ENCODE data around the gene AGBL4.

AGBL4 gene

DNA sequence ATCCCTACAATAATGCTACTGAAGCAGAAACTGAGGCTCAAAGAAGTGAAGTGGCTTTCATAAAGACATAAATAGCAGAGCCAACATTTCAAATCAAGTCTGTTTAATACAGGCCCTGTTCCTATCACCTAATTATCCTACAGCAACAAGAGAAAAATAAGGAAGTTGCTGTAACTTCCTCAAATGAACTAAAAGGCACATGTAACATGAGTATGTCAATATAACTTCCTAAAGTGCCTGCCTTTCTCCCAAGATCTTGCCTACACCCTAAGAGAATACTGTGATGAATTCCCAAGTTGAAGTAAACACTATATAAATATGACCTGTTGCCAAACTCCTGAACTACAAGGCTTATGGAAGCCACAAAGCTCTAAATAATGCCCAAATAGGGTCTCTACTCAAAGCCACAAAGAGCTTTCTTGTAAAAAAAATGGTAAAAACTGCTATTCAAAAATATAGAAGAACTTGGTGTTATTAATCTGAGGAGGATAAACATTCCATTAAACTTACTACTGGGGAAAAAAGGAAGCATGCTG, 1255.7 kb downstream of the AGBL4 start:
- DNase-seq (ENCODE audit: low read depth), result no peak

DNA sequence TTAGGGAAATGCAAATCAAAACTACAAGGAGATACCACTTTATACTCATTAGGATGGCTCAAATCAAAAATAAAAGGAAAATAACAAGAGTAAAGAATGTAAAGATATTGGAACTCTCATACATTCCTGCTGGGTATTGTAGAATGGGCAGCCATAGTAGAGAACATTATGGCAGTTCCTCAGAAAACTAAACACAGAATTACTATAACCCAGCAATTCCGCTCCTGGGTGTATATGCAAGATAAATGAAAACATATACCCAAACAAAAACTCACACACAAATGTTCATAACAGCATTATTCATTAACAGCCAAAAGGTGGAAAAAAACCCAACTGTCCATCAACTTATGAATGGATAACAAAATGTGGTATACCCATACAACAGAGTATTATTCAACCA, 1258.4 kb downstream of the AGBL4 start:
- DNase-seq (ENCODE audit: low read depth), result no peak

DNA sequence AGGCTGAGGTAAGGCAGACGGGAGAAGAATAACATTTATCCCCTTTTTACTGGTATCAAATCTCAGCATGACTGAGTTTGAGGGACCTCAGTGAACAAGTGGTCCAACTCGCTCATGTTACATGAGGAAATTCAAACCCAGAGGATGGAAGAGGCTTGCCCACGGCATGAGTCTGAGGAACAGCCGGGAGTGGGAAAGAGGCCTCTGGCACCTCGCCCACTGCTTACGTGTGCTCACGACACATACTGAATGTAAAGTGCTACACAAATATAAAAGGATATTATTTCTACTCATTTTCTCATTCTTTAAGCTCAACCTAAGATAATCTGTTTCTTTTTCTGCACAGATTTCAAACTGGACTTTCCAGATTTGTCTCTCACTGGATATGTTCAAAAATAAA, 1261.8 kb downstream of the AGBL4 start:
- no peak for DNase-seq (ENCODE audit: low read depth)

DNA sequence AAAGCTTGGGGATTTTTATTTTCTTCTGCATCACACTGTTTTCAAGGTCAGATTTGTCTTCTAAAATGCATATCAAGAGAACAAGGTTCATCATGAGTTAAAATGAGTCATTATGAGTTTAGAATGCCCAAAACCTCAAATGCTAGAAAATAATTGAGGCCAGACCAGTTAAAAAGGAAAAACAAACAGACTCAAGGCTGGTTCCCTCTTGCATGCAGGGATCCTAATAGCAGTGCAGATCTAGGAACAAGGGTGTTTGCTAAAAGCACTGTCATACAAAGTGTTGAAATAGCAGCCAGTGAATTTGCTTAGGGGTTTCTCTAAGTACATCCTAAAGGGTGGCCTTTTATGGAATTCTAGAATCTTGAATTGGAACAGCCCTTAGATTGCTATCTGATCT, 1262.3 kb downstream of the AGBL4 start:
- peak; percentile 3 for DNase-seq (ENCODE audit: low read depth)

DNA sequence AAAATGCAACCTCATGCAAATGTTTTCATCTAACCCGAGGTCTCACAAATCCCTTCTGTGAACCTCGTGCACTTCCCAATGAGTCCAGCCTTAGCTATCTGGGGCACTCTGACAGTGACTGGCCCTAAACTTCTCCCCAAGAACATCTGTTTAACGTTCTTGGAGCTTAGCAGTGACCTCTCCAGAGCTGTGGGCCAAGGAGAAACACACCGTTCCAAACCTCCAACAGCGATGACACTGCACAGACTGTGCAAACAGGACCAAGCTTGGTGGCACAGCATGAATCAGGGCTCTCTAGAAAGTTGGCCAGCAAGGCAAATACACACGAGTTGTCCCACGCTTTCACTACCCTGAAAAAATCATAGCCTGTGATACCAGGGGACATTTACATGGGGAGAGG, 1262.9 kb downstream of the AGBL4 start:
- no peak for DNase-seq (ENCODE audit: low read depth)

DNA sequence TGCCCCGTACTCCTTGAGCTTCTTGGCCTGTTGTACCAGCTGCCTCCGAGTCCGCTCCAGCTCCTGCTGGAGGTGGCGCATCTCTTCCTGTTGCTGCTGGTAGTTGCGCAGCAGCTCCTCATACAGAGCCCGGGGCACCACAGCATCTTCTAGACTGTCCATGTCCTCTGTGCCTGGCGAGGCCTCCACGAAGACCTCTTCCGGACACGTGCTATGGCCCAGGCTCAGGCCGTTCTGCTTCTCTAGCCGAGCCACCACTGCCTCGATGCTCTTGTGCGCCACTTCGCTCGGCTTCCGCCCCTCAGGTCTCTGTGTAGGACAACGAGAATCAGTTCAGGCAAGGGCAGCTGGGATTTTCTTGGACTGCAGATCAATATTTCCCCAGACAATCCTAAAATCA, 1264.8 kb downstream of the AGBL4 start:
- DNase-seq (ENCODE audit: low read depth), result no peak

DNA sequence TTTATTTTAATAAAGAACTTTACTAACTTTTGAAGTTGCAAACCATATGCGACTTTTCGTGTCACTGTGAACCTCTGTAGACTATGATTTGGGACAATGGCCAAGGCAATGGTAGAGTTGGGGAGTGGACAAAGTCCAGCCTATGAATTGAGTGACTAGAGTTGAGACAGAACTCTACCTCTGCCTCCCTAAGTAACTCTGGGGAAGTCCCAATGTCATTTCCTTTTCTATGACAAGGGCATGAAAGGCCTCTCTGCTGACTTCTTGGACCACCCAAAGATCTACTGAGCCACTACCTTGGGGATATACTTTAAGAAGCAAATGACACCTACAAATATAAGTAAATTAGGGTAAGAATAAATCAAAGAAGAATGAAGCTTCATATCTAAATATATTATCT, 1266.4 kb downstream of the AGBL4 start:
- DNase-seq (ENCODE audit: low read depth), result no peak

DNA sequence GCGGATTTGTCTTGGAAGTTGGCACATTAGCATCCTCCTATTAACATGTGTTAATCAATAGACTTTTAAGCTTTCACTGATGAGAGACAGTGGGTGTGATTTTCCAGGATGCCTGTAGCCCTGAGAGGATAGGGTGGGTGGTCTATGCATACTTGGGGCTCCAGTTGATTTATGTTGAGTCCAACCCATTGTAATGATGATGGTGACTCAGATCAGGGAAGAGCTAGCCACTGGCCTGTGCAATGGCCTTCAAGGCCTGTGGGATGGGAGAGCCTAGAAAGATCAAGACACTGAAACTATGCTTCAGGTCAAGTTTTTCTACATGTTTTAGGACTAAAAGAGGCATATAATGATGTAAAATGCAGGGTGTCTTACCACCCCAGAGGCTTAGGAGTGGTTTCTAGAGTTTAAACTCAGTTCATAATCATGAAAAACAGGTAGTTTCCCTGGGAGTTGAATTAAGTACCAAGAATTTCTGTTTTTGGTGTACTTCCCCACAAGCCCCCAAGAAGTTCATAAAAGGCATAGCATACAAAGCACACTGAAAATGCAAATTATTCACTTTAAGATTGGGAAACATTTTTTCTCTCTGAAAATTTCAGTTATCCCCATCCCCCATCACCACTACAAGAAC, 1267.0 kb downstream of the AGBL4 start:
- DNase-seq (ENCODE audit: low read depth), result no peak

DNA sequence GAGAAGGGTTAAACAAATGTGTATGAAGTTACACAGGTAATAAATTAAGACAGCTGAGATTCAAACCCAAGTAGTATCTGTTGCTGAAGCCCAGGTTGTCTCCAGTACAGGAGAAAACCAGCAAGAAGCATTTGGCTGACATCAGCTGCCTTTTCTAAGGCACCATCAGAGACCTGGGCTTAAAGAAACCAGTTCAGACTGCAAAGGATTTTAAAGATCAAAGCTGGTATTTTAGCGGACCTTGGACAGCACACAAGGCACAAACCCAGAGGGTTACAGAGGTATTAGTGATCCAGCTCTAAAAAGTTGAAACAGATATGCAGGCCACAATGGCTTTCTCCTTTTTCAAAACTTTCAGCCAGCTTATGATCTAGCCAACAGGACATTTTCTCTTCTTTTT, 1270.5 kb downstream of the AGBL4 start:
- no peak for DNase-seq (ENCODE audit: low read depth)

DNA sequence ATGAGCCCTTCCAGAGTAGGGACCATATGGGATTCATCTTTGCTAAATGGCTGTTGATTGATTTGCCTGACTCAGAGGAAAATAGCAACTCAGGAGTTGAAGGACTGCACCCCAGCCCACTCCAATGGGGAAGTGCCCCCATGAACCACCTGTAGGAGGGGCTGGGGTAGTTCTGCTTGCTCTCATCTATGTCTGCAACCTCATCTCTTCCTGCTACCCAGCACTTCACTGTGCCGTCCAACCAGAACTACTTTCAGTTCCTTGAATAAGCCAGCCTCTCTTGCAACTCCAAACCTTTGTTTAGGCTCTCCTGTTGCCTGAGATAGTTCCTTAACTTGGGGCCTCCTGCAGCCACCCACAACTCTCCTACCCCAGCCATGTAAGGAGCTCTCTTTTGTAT, 1273.6 kb downstream of the AGBL4 start:
- DNase-seq (ENCODE audit: low read depth), result no peak

DNA sequence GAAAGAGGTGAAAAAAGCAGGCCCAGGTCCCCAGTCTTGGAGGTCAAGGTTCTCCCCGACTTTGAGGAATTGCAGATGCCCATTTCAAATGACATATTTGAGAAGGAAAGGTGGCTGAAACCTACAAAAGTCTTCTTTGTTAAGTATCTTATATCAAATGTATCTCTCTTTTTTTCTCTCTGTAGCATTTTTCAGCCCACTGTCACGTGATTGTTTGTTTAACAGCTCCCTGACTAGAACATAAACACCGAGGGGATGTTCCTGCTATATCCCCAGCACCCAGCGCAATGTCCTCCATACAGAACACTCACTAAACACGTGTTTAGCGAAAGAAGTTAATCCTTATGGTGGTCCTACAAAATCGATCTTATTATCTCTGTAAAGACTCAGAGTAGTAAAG, 1274.7 kb downstream of the AGBL4 start:
- DNase-seq (ENCODE audit: low read depth), result no peak

DNA sequence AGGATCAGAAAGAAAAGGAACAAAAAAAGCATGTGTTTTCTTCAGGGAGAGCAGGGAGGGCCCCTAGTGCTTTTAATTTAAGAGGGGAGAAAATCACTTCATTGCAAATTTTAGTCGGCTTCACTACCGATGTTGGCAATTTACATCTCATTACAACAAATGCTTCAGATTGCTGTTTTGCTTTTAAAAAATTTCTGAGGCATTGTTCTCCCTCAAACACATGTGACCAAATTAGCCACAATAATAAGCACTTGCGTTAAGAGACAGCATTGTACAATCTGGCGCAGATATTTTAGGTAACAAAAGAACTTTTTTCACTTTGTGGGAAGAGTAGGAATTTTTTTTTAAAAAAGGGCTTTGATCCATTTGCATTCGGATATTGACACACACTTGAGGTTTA, 1276.8 kb downstream of the AGBL4 start:
- DNase-seq (ENCODE audit: low read depth), result no peak

DNA sequence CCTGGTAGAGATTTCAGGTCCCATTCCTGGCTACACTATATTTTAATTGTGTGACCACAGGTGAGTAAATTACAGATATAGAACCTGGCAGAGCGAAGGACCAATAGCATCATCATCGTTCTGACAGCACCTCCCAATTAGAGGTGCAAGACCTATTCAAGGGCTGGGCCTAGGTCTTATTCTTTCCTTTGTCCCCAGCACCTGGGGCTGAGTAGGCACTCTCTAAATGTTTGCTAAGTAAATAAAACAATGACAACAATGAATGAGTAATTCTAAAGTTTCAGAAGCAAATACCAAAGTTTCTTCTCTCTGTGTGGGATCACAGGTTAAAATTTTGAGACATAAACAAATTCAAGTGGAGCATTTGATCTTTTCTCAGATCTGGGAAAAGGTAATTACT, 1279.7 kb downstream of the AGBL4 start:
- DNase-seq (ENCODE audit: low read depth), result no peak

DNA sequence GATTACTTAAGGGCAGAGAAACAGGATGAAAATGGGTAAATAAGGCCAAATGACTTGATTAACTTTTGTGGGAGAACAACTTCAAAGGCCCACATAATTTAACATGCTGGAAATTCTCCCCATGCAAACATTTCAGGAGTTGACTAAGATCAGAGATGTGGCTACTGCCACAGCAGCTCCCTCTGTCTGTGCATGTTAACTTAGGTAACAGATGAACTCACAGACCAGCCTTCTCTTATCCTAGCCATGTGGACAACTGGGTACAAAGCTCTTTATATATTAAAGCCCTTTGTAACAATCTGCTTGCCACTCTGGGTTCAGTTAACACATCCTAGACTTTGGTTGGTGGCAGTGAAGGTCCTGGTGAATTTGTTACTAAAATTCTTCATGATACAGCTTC, 1280.3 kb downstream of the AGBL4 start:
- DNase-seq (ENCODE audit: low read depth), result no peak

DNA sequence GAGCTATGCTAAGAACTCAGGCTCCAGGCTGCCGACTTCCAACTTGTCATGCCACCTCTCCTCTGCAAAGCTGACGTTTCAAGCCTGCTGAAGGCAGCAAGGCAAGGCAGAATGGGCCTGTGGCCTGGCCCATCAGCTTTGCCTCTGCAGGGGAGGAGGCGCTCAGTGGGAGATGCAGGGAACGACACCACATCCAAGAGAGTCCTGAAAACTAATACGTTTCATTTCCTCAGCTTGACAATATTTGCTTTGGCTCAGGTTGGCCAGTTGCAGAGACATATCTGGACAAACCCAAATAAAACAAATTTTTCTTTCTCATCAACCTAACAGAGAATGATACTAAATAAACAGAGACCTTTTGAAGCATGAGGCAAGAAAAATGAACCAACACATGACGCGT, 1282.4 kb downstream of the AGBL4 start:
- no peak for DNase-seq (ENCODE audit: low read depth)

DNA sequence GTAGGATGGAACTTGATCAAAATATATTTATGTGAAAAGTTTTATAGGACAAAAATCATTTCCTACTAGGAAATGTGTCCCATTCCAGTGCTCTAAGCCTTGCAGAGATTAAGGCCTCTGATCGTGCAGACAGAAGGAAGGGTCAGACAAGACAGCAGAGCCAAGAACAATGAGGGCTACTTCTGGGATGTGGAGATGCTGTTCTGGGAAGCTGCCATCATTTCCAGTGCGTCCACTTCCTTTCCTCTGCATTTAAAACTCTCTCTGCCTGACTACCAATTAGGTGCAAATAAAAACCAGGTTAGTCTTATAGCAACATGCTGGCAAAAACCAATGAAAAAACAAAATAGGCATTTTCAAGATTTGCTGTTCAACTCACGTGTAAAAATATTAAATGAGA, 1283.1 kb downstream of the AGBL4 start:
- DNase-seq (ENCODE audit: low read depth), result no peak

DNA sequence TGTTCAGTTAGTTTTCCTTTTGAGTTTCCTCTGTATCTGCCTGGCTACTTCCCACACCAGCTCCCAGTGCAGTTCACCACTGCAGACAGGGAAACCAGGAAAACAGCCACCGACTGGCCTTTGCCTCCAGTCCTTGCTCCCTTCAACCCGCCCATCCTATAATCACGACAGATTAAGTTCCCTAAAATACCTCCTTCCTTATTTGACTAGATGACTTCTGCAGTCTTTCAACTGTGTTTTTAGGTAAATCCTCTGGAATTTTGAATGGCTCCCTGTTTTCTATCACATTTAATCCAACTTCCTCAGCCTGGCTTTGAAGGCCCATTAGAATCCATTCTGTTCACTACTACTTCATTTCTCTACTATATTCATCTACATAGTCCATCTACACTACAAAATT, 1284.7 kb downstream of the AGBL4 start:
- no peak for DNase-seq (ENCODE audit: low read depth)

DNA sequence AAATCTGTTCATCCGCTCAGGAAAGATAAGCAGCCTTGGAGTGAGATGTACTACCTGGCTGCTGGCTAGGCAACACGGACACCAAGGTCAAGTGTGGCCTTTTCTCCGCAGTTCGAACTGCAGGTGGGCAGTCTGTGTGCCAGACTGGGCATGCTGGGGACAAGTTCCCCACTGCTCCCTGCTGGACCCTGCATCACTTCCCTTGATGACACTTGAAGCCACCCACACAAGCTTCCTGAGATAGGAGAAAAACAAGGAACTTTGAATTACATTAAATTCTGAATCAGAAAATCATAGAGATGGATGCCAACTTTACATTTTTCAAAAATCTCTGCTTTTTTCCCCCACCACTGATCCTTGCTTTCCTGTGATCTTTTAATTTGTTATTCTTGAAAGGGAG, 1285.4 kb downstream of the AGBL4 start:
- no peak for DNase-seq (ENCODE audit: low read depth)

DNA sequence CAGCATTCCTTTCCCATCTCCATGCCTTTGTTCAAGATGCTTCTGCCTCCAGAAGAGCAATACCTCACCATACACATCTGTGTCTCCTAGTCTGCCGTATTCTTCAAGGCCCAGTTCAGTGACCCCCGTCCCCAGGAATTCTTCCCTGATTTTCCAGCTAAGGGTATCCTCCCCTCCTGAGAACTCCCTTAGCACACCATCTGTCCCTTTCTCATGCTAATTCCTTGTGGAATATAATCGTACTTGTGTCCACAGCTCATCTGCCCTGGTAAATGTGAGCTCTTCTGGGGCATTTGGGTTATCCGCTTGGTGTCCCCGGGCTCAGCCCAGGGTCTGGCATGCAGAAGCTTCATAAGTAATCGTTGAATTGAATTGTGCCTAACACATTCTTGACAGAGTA, 1288.0 kb downstream of the AGBL4 start:
- no peak for DNase-seq (ENCODE audit: low read depth)

DNA sequence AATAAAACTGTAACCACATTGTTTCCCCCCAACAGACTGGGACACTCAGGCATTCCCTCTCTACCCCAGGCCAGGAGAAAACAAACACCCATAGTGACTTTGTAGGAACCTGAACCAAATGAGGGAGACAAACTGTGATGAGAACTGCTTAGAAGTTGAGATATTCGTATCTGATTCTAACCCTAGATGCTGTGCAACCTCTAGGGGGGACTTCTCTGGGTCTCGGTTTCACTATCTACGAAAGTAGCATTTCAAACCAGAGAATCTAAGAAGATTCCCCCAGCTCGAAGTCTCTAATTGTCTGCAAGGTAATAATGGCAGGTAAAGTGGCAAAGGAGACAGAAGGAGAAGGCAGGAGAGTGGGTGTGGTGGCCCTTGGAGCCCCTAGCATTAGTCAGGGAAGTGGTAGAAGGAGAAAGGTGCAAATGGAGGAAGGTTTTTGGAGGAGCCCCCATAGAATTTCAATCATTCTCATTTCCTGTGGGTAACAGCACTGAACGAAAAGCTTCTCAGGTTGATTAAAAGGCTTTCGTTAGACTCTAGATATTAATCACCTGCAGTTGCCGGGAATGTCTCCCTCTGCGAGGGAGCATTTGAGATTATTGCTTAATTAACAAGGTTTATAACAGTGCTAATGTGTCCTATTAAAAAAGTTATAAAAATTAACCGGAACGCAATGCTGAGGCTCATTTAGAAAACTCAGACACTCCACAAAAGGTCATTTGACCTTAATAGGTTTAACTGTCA, 1293.4 kb downstream of the AGBL4 start:
- no peak for DNase-seq (ENCODE audit: low read depth)

DNA sequence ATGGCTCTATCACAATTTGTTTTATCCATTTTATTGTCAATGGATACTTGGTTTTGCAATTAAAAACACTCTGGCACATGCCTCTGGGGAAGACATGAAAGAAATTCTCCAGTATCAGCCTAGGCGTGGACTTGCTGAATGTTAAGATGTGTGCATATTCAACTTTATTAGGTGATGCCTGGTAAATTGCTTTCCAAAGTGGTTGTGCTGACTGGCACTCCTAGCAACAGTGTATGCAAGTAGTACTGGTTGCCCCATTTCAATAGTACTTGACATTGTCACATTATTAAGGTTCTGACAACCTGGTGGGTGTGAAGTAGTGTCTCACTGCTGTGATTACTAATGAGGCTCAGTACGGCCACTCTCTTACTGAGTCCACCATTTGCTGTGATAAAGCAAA, 1295.2 kb downstream of the AGBL4 start:
- DNase-seq (ENCODE audit: low read depth), result no peak

DNA sequence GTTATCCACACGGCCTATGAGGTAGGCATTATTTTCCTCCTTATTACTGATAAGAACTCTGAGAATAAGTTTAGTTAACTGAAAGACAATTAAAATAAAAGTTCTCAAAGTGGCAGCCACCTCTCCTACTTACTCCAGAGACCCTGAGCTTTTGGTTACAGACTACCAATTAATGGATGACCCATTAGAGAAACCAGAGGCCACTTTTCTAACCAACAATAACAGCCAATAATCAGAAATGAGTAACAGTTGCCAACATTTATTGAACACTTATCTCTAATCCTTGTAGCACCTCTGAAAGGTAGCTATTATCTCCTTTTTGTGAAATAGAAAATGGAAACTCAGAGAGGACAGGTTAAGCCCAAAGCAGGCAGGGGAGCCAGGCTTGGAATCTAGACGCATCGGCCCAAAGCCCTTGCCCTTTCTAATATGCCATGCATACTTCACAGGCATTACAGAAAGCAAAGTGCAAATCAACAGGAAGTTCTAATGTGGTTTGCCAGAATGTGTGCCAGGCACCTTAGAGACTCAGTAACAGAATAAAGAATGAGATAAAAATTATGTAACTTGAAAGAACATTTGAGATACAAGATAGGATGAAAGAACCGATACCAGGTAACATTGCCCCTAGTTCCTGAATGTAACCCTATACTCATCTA, 1297.1 kb downstream of the AGBL4 start:
- no peak for DNase-seq (ENCODE audit: low read depth)

DNA sequence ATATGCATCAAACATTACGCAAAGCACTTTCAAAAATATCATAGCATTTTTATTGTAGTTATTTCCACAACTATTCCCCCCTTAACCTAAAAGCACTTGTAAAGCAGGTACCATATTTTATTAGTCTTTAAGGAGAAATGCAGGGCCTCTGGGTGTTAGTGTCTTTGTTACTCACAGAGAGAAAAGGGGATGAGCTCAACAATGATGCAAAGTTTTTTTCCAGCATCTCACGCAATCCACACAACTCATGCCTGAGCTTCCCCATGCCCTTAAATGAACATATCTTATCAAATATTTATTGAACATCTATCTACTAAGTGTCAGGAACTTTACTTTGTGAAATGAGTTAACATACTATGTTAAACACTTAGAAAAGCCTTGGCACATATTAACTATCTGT, 1297.6 kb downstream of the AGBL4 start:
- no peak for DNase-seq (ENCODE audit: low read depth)
